KMS-11 (cell line): ENCODE results near the gene BTBD3.

Experiments used
- H2AFZ ChIP-seq: fragments of 200-600 bp; sonication (generic); 2 replicates; pipeline ENCODE4 v1.6.1; 2016; ENCODE audit warnings: antibody characterized with exemption, mixed run types, low read depth
- H3K27ac ChIP-seq: fragments of 200-600 bp; sonication (generic); 2 replicates; pipeline ENCODE4 v1.6.1; 2016; ENCODE audit warnings: mild to moderate bottlenecking, mixed run types
- H3K27me3 ChIP-seq: fragments of 200-600 bp; sonication (generic); 2 replicates; pipeline ENCODE4 v1.6.1; 2017; ENCODE audit warnings: mild to moderate bottlenecking, low read depth, mixed run types, moderate library complexity; ENCODE audit not compliant: insufficient read depth
- H3K36me3 ChIP-seq: fragments of 200-600 bp; sonication (generic); 2 replicates; pipeline ENCODE4 v1.6.1; 2017; ENCODE audit warnings: mild to moderate bottlenecking, mixed run types; ENCODE audit not compliant: insufficient read depth
- H3K4me1 ChIP-seq: fragments of 200-600 bp; sonication (generic); 2 replicates; pipeline ENCODE4 v1.6.1; 2016; ENCODE audit warnings: mild to moderate bottlenecking, low read depth, mixed run types; ENCODE audit not compliant: poor library complexity, severe bottlenecking
- H3K4me2 ChIP-seq: fragments of 200-600 bp; sonication (generic); 2 replicates; pipeline ENCODE4 v1.7.0; 2016; ENCODE audit warnings: mild to moderate bottlenecking, mixed run types
- H3K4me3 ChIP-seq: fragments of 200-600 bp; sonication (generic); IDR thresholded peaks from 2 replicates; pipeline ENCODE4 v1.6.1; 2017; ENCODE audit warnings: low read depth, low read length, mixed read lengths; ENCODE audit not compliant: insufficient read depth
- H3K79me2 ChIP-seq: fragments of 200-600 bp; sonication (generic); 2 replicates; pipeline ENCODE4 v1.6.1; 2016; ENCODE audit warnings: low read depth, mixed run types; ENCODE audit not compliant: insufficient read depth
- H3K9ac ChIP-seq: fragments of 200-600 bp; sonication (generic); 2 replicates; pipeline ENCODE4 v1.6.1; 2016; ENCODE audit warnings: mild to moderate bottlenecking, mixed run types
- H4K20me1 ChIP-seq: fragments of 200-600 bp; sonication (generic); 2 replicates; pipeline ENCODE4 v1.6.1; 2016; ENCODE audit warnings: mild to moderate bottlenecking, mixed run types; ENCODE audit not compliant: insufficient read depth
- CTCF ChIP-seq: fragments of 200-600 bp; sonication (generic); conservative IDR thresholded peaks from 2 replicates; pipeline ENCODE4 v1.6.1; 2017; ENCODE audit warnings: low read depth, mild to moderate bottlenecking, antibody characterized with exemption, low read length, moderate library complexity, mixed read lengths

BTBD3 gene

DNA sequence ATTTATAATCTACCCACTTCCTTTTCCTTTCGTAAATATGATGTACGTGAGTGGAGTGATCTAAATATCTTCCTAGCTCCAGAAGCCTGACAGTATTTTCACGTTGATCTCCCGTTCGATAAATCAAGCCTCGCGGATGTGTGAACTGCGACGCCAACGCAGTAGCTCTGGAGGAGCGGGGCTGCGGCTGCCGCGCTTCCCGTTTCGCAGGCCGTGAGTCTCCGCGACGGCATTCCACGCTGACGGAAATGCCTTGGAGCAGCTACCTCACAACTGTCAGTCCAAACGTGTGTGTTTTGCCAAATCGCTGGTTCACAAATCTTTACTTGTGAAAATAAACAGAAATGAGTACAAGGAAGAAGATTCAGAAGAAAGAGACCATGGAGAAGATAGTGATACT is 41.2 kb downstream of the BTBD3 start:
- no peak overlapping the region for H3K4me2 ChIP-seq
- no peaks in the 10 kb centered on the region for H3K79me2 ChIP-seq
- no peaks in the 10 kb centered on the region for H3K27me3 ChIP-seq
- H4K20me1 ChIP-seq: no peaks in the 10 kb centered on the region
- no peak for TF ChIP-seq CTCF
- no peak overlapping the region for H3K4me3 ChIP-seq
- H3K27ac ChIP-seq: no peak overlapping the region
- no peak overlapping the region for H2AFZ ChIP-seq
- H3K4me1 ChIP-seq: no peaks in the 10 kb centered on the region
- no peaks in the 10 kb centered on the region for H3K36me3 ChIP-seq
- H3K9ac ChIP-seq: no peak overlapping the region

DNA sequence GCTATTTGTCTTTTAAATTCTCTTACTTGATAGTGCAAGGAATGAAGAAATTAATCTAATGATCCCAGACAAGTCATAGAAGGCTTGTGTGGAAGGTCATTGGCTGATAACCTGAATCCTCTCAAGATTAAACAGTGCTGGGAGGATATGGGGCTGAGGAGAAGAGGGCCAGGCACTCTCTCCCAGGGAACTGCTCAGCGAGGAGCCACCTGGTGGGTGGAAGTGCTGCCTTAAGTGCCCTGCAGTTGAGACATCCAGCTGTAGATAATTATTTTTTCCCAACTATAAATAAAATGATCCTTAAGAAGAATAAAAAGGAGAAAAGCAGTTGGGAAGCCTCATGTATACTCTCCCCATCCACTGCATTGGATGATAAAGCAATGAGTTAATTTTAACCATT is 47.9 kb downstream of the BTBD3 start:
- Histone ChIP-seq H3K27me3 (no peaks in the 10 kb centered on the region), H2AFZ (no peak overlapping the region), H3K4me3 (no peak overlapping the region), H3K4me1 (no peaks in the 10 kb centered on the region), H3K36me3 (no peaks in the 10 kb centered on the region), H3K27ac (no peak overlapping the region), H3K4me2 (no peak overlapping the region), H3K9ac (no peak overlapping the region), H3K79me2 (no peaks in the 10 kb centered on the region), H4K20me1 (no peaks in the 10 kb centered on the region)
- no peak for TF ChIP-seq CTCF

GRCh38 chr20:11966186-11966585 is 48.5 kb downstream of the BTBD3 start:
- no peak for TF ChIP-seq CTCF
- Histone ChIP-seq H3K36me3 (no peaks in the 10 kb centered on the region), H3K27ac (no peak overlapping the region), H3K27me3 (no peaks in the 10 kb centered on the region), H4K20me1 (no peaks in the 10 kb centered on the region), H3K4me1 (no peaks in the 10 kb centered on the region), H3K4me2 (no peak overlapping the region), H3K9ac (no peak overlapping the region), H3K4me3 (no peak overlapping the region), H2AFZ (no peak overlapping the region), H3K79me2 (no peaks in the 10 kb centered on the region)

DNA sequence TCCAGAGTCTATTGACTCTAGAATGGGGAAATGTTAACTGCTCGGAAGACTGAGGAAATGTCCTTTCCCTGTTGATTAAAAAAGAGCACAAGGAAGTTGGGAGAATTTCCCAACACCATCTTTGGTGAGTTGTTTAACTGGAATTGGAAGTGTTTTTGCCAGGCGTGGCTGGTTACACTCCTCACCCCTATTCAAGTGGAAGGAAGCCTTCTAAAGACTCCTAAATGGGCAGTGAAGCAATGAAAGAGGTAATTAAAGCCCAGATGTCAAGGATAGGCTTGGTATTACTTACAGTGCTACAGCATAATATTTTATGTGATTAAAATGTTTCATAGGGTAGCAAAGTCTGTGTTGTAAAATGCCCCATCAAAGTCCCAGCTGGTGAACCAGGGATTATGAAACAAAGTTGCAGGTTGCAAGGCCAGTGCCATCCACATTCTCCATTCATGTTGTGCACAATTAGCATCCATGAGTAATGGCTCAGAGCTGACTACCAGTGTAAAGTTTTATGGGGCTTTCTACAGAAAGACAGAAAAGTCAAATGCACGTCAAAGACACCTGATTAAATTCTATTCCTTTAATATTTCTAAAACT is 52.6 kb downstream of the BTBD3 start:
- H3K79me2 ChIP-seq: no peaks in the 10 kb centered on the region
- H3K36me3 ChIP-seq: no peaks in the 10 kb centered on the region
- H2AFZ ChIP-seq: no peak overlapping the region
- H3K4me2 ChIP-seq: no peak overlapping the region
- H3K9ac ChIP-seq: no peak overlapping the region
- no peak overlapping the region for H3K27ac ChIP-seq
- no peaks in the 10 kb centered on the region for H4K20me1 ChIP-seq
- no peaks in the 10 kb centered on the region for H3K27me3 ChIP-seq
- H3K4me3 ChIP-seq: no peak overlapping the region
- no peak for TF ChIP-seq CTCF
- peaks cover 5% of the 10 kb centered on the region for H3K4me1 ChIP-seq
